OCI-M2 (cell line): ENCODE data around the gene SCO1.
"Not testable (repeated sequence)": the region's sequence is repeated elsewhere in the genome, so short reads cannot be mapped to it uniquely, and the experiment has no call there.

ENCODE experiments used
- DNase-seq: peaks from one replicate; lab custom pipeline; 2025; ENCODE audit not compliant: unreplicated experiment; lab: John Stamatoyannopoulos, UW

The SCO1 gene

GRCh38 chr17:10697092-10698081 lies at the start of gene SCO1, which contains the start of gene ADPRM:
Gene SCO1 (minus strand): TSS chr17:10697533. CDS start chr17:10697507, 26 bp downstream.
Gene ADPRM (plus strand): TSS chr17:10697594. CDS start chr17:10704927, 7,333 bp downstream.
- DNase-seq: peak; percentile 31

- DNase-seq: no peak
Measured at GRCh38 chr17:10745231-10745630, 47.9 kb upstream of the SCO1 start.

DNA sequence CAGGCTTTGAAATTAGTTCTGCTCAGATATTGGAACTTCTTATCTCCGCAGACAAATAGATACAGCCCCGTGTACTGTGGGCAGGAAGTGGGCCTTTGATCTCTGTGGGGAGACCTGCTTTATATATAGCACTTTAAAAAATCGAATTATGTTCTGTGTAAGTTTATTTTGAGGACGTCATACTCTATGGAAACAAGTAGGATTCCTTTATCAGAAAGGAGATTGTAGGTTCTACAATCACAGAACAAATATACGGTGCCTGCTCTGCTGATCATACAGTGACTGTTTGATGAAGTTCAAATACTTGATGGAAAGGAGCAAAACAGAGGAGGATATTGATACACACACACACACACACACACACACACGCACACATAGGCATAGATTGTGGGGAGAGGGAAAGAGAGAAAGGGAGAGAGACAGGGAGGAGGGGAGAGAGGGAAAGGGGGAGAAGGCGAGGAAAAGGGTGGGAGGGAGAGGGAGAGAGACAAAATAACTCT lies 47.2 kb upstream of the SCO1 start:
- DNase-seq: no peak

GRCh38 chr17:10743316-10744009 lies 46.1 kb upstream of the SCO1 start:
- DNase-seq: no peak

DNA sequence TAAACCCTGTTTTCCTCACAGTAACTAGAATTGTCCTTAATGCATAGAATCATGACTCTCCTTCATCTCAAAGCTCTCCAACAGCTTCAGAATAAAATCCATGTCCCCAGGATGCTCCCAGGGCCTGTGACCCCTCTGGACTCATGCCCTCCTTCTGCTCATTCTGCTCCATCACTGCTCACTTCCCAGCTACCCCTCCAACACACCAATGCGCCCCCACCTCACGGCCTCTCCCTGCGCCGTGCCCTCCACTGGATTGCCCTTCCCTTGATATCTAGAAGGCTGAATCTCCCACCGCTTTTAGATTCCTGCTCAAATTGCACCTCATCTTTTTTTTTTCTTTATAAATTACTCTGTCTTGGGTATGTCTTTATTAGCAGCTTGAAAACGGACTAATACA lies 45.1 kb upstream of the SCO1 start:
- DNase-seq: no peak

DNA sequence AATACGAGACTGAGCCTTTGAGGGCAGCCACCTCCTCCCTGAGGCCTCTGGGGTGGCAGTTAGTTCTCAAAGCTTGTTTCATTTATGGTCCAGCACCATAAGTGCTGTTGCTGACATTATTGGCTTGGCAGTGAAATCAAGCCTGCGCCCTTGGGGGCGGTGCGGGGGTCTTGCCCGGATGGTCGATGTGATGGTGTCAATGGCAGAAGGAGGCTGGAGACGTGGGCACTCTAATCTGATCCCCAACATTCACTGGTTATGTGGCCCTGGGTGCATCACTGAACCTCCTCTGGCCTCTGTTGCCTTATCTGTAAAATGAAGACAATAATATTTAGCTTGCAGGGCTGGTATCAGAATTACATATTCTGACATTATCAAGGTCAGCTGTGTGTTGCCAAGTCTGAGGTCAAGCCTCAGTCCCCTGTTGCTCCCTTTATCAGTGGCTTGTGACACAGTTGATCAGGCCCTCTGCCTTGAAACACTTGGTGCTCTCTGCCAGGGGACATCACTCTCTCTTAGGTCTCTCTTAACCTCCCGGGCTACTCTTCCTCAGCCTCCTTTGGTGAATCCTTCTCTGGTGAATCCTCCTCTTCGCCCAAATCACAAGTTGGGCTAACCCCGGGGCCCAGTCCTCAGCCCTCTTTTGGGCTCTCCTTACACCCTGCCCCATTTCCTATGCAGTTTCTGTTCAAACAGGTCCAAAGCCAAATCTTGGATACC lies 44.2 kb upstream of the SCO1 start:
- DNase-seq: no peak

DNA sequence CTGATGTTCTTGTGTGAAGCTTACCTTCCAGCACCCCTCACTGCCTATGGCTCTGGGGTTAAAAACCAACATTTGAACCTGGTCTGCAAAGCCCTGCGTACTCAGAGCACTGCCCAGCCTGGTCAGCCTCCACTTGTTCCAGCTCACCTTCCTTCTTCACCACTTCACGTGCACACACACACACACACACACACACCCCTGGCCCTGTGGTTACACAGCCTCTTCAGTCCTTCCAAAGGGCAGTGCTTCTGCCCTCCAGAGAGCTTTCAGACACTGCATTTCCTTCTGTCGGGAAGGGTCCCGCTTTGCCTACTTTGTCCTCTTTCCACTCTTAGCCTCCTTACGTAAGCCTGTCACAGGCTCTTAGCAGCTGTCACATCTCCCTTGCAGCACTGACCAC lies 42.1 kb upstream of the SCO1 start:
- DNase-seq: no peak

DNA sequence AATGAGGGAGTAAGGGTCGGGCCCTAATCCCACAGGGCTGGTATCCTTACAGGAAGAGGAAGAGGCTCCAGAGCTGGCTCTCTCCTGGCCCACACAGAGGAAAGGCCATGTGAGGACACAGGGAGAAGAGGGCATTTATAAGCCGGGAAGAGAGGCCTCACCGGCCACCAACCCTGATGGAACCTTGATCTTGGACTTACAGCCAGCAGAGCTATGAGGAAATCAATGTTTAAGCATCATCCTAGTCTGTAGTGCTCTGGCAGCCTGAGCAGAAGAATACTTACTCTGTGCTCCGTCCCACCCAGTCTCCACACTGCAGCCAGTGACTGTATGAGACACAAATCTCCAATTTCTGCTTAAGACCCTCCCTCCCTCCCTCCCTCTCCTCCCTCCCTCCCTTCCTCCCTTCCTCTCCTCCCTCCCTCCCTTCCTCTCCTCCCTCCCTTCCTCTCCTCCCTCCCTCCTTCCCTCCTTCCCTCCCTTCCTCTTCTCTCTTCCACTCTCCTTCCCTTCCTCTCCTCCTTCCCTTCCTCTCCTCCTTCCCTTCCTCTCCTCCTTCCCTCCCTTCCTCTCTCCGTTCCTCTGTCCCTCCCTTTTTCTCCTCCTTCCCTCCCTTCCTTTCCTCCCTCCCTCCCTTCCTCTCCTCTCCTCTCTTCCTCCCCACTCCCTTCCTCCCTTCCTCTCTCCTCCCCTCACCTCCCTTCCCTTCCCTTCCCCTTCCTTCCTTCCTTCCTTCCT lies 41.4 kb upstream of the SCO1 start:
- no peak for DNase-seq

- DNase-seq: no peak
Measured at GRCh38 chr17:10737736-10738135, 40.4 kb upstream of the SCO1 start.

GRCh38 chr17:10737168-10737622 lies 39.9 kb upstream of the SCO1 start:
- DNase-seq: no peak

- no peak for DNase-seq
Measured at GRCh38 chr17:10735821-10736220, 38.5 kb upstream of the SCO1 start.

- DNase-seq: no peak
Measured at GRCh38 chr17:10735251-10735650, 37.9 kb upstream of the SCO1 start.

GRCh38 chr17:10733666-10734065 lies 36.3 kb upstream of the SCO1 start:
- no peak for DNase-seq

GRCh38 chr17:10732121-10732520 lies 34.8 kb upstream of the SCO1 start:
- DNase-seq: not testable (repeated sequence)

DNA sequence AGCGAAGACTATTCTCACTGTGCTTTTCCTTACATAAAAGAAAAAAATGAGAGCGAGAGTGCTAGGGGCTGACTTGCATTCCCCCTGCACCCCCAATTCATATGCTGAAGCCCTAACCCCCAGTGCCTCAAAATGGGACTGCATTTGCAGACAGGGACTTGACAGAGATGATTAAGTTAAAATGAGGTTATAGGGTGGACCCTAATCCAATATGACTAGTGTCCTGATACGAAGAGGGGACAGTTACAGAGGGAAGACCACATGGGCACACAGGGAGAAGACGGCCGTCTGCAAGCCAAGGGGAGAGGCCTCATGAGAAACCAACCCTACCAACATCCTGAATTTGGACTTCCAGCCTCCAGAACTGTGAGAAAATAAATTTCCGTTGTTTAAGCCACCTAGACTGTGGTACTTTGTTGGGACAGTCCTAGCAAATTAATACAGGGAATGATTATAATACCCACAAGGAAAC lies 34.1 kb upstream of the SCO1 start:
- no peak for DNase-seq

DNA sequence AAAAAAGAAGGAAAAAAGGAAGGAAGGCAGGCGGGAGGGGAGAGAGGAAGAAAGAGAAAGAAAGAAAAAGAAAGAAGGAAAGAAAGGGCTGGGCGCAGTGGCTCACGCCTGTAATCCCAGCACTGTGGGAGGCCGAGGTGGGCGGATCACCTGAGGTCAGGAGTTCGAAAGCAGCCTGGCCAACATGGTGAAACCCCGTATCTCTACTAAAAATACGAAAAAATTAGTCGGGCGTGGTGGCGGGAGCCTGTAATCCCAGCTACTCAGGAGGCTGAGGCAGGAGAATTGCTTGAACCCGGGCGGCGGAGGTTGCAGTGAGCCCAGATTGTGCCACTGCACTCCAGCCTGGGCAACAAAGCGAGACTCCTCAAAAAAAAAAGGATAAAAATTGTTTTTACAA lies 32.9 kb upstream of the SCO1 start:
- not testable (repeated sequence) for DNase-seq

GRCh38 chr17:10729334-10730193 lies 32.2 kb upstream of the SCO1 start, which contains the start of gene TMEM220:
Gene TMEM220 (minus strand): TSS chr17:10730023. CDS start chr17:10729851, 172 bp downstream.
- DNase-seq: no peak

DNA sequence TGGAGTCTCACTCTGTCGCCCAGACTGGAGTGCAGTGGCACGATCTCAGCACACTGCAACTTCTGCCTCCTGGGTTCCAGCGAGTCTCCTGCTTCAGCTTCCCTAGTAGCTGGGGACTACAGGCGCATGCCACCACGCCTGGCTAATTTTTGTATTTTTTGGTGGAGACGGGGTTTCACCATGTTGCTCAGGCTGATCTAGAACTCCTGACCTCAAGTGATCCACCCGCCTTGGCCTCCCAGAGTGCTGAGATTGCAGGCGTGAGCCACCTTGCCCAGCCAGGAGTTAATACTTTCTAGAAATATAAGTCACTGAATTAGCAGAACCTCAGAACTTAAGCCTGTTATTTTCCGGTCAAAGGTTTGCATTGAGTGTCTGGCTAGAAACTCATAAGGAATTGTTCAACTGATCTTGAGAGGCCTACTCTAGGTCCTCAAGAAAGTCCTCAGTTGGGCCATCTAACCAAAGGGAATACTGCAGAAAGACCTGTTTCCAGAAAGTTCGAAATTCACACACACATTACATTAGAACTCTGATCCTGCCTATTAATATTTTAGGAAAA lies 31.1 kb upstream of the SCO1 start:
- DNase-seq: no peak

GRCh38 chr17:10727192-10727591 lies 29.9 kb upstream of the SCO1 start:
- DNase-seq: no peak
